Aorta (tissue), 5 donors: ENCODE results near the gene KANK4. TPM values are rescaled to one million over a fixed set of nuclear protein-coding genes. Genes with fewer than 3 reads are reported as not detected.
"Not testable (repeated sequence)": the region's sequence is repeated elsewhere in the genome, so short reads cannot be mapped to it uniquely, and the experiment has no call there.

Experiments used
- ATAC-seq: fragments of 200-7000 bp; cut with Tn5 transposase; one replicate; pipeline ENCODE4 v1.9.1; 2022; ENCODE audit warnings: moderate library complexity; ENCODE audit not compliant: low FRiP score
- DNase-seq, 2 donors: peaks; one replicate each; pipeline ENCODE4 v3.0.0-alpha.2; 2020
- H3K27ac ChIP-seq, 2 donors: one replicate each; pipeline ENCODE4 v1.5.1; 2013; ENCODE audit warnings: low read length in 2 of 2, mild to moderate bottlenecking in 2 of 2, moderate library complexity in 2 of 2, control low read depth in 1 of 2, inconsistent platforms in 1 of 2, low read depth in 1 of 2
- H3K27me3 ChIP-seq, 2 donors: one replicate each; pipeline ENCODE4 v1.6.1; 2013; ENCODE audit warnings: control low read depth in 1 of 2, low read length in 1 of 2, mild to moderate bottlenecking in 1 of 2, moderate library complexity in 1 of 2; ENCODE audit not compliant: insufficient read depth in 2 of 2, control insufficient read depth in 1 of 2
- H3K36me3 ChIP-seq, 2 donors: one replicate each; pipeline ENCODE4 v1.6.1; 2013; ENCODE audit warnings: control low read depth in 1 of 2, low read length in 1 of 2, mild to moderate bottlenecking in 1 of 2; ENCODE audit not compliant: insufficient read depth in 2 of 2, control insufficient read depth in 1 of 2
- H3K4me1 ChIP-seq, 2 donors: one replicate each; pipeline ENCODE4 v1.6.1; 2013; ENCODE audit warnings: low read length in 2 of 2, control low read depth in 1 of 2, mild to moderate bottlenecking in 1 of 2, moderate library complexity in 1 of 2; ENCODE audit not compliant: insufficient read depth in 2 of 2, control insufficient read depth in 1 of 2
- H3K4me3 ChIP-seq, 2 donors: one replicate each; pipeline ENCODE4 v1.5.1; 2013; ENCODE audit warnings: low read length in 2 of 2, control low read depth in 1 of 2, mild to moderate bottlenecking in 1 of 2
- H3K9me3 ChIP-seq: one replicate; pipeline ENCODE4 v1.6.1; 2013; ENCODE audit warnings: mild to moderate bottlenecking, low read length; ENCODE audit not compliant: control insufficient read depth
- WGBS, 2 donors: extraction: QIAGEN DNeasy Blood & Tissue Kit; methylation state at CpG; one replicate each; pipeline ENCODE4 v1.1.7; 2013; 5-methylcytosine and 5-hydroxymethylcytosine counted together
- intact Hi-C, 2 donors: fragments of 100-400 bp; cut with DNase I; formaldehyde crosslinking; loops; one replicate each; pipeline versions ENCODE4 v1.14.2 to v1.15.0; 2022
- polyA plus RNA-seq, 2 donors: library from polyadenylated mRNA; stranded (reverse); fragments of 200-250 nt; gene quantifications; one replicate each; pipeline ENCODE4 v1.2.3, GENCODE V29; 2013
- total RNA-seq, 2 donors: library from RNA; stranded (reverse); fragmentation: NEBNext Ultra II Directional; extraction: Animal tissue kit (Norgen Biotek cat#: 25700); gene quantifications; one replicate each; pipeline ENCODE4 v1.2.1, GENCODE V29; 2021
- donor health status: healthy with polysubstance abuse.
- donor health status: Bipolar disorder and iron deficiency.
- donor health status: DM: no; HTN: no; CAD: no.
- donor health status: DM: no; HTN: no; CAD: no.
- donor health status: DM: yes; HTN: yes; CAD: no.

Gene KANK4
- total and polyA plus RNA-seq, 4 donors = 0.13 to 0.66 (median 0.42) TPM; not detected in 1

DNA sequence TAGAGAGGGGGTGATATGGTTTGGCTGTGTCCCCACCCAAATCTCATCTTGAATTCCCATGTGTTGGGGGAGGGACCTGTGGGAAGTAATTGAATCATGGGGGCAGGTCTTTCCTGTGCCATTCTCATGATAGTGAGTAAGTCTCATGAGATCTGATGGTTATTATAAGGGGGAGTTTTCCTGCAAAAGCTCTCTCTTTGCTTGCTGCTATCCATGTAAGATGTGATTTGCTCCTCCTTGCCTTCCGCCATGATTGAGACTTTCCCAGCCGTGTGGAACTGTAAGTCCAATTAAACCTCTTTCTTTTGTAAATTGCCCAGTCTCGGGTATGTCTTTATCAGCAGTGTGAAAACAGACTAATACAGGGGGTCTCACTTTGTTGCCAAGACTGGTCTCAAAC lies 74.9 kb downstream of the KANK4 start:
- not testable (repeated sequence) for H3K27ac ChIP-seq, ATAC-seq, H3K36me3 ChIP-seq

GRCh38 chr1:62241371-62242131 lies 77.7 kb downstream of the KANK4 start:
- Histone ChIP-seq H3K36me3 (no peaks in the 10 kb centered on the region), H3K27ac (no peak overlapping the region), H3K9me3 (no peaks in the 10 kb centered on the region), H3K4me1 (no peaks in the 10 kb centered on the region), H3K4me3 (no peak overlapping the region), H3K27me3 (no peaks in the 10 kb centered on the region)
- intact Hi-C loops = no loop called here
- ATAC-seq (no peak), DNase-seq (no peak)
- 51% methylated on average over 12 of the region's 12 CpGs for WGBS, 2 donors

More for the DNA sequence above, 74.9 kb downstream of the KANK4 start:
- H3K4me1 ChIP-seq, H3K4me3 ChIP-seq, H3K9me3 ChIP-seq, intact Hi-C loops, DNase-seq, H3K27me3 ChIP-seq: not testable (repeated sequence)
- 90 to 94% methylated on average over 3 of the region's 3 CpGs for WGBS, 2 donors

- WGBS, 2 donors = 91 to 92% methylated on average over 9 of the region's 9 CpGs
- DNase-seq (no peak), ATAC-seq (no peak)
- Histone ChIP-seq H3K4me3 (no peak overlapping the region), H3K36me3 (no peaks in the 10 kb centered on the region), H3K27ac (no peak overlapping the region), H3K9me3 (no peaks in the 10 kb centered on the region), H3K27me3 (no peaks in the 10 kb centered on the region), H3K4me1 (no peaks in the 10 kb centered on the region)
- intact Hi-C loops = no loop called here
Observed at GRCh38 chr1:62240651-62241370, 78.4 kb downstream of the KANK4 start.

- H3K36me3 ChIP-seq, H3K9me3 ChIP-seq, H3K27ac ChIP-seq, H3K4me1 ChIP-seq, H3K4me3 ChIP-seq, intact Hi-C loops, H3K27me3 ChIP-seq, DNase-seq, ATAC-seq: not testable (repeated sequence)
- 93 to 96% methylated on average over 3 of the region's 3 CpGs for WGBS, 2 donors
Observed at GRCh38 chr1:62239652-62240403, 79.4 kb downstream of the KANK4 start.

DNA sequence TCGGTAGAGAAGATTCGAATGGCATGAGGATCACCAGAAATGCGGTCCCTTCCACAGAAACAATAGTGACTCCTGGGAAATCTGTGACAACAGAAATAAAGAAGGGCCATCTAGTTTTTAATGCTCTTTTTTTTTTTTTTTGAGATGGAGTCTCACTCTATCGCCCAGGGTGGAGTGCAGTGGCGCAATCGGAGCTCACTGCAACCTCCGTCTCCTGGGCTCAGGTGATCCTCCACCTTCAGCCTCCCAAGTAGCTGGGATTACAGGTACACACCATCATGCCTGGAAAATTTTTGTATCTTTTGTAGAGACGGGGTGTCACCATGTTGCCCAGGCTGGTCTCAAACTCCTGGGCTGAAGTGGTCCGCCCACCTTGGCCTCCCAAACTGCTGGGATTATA lies 80.7 kb downstream of the KANK4 start:
- Histone ChIP-seq H3K27ac (no peak overlapping the region), H3K4me1 (no peaks in the 10 kb centered on the region)
- WGBS, 2 donors = 92 to 98% methylated on average over 9 of the region's 9 CpGs

DNA sequence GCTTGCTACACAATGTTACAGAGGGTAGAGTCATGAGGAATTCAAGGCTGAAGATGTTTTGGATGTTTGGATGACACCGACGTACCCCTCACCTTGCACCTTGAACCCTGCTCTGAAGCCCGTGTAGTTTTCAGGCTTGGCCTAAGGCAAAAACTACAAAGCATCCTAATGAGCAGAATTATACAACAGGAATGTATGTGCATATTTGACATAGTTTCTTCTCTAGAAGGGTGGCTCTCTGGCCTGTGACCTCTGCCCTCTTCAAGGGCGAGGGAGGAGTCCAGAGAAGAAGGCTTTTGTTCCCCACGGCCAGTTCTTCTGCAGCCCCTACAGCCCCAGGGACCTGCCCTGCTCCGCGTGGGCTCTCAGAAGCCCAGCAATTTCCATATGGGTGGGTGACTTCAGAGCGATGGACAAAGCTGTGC lies 81.3 kb downstream of the KANK4 start:
- ATAC-seq = no peak
- Histone ChIP-seq H3K27ac (no peak overlapping the region), H3K4me1 (no peaks in the 10 kb centered on the region), H3K36me3 (no peaks in the 10 kb centered on the region), H3K27me3 (no peaks in the 10 kb centered on the region), H3K9me3 (no peaks in the 10 kb centered on the region), H3K4me3 (no peak overlapping the region)
- no peak for DNase-seq
- 72 to 74% methylated on average over 8 of the region's 8 CpGs for WGBS, 2 donors
- intact Hi-C loops = no loop called here

More for the DNA sequence above, 80.7 kb downstream of the KANK4 start:
- Histone ChIP-seq H3K4me3 (no peak overlapping the region), H3K9me3 (no peaks in the 10 kb centered on the region), H3K27me3 (no peaks in the 10 kb centered on the region), H3K36me3 (no peaks in the 10 kb centered on the region)
- no peak for DNase-seq
- no peak for ATAC-seq
- intact Hi-C loops = no loop called here

DNA sequence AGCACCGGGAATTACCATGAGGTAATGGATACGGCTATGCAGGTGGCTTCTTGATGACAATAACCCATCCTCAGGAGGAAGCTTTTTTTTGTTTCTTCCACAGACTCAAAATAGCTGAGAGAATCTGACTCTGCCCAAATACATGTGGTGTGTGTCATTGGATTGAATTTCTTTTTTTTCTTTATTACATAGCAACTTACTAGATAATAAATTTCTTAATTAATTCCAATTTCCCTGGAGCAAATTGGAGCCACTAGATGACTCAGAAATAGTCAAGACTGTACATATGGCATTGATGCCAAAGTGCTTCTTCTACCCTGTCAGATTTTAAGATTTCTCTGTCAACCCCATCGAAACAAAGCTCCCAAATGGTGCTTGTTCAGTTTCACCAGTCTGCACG lies 81.9 kb downstream of the KANK4 start:
- intact Hi-C loops = no loop called here
- H3K27me3 ChIP-seq = no peaks in the 10 kb centered on the region
- no peaks in the 10 kb centered on the region for H3K36me3 ChIP-seq
- H3K9me3 ChIP-seq = no peaks in the 10 kb centered on the region
- H3K4me3 ChIP-seq = no peak overlapping the region
- DNase-seq (no peak), ATAC-seq (no peak)
- no peak overlapping the region for H3K27ac ChIP-seq
- 93% methylated on average over 4 of the region's 4 CpGs for WGBS, 2 donors
- H3K4me1 ChIP-seq = no peaks in the 10 kb centered on the region

- Histone ChIP-seq H3K4me3 (no peak overlapping the region), H3K36me3 (no peaks in the 10 kb centered on the region), H3K4me1 (no peaks in the 10 kb centered on the region), H3K27ac (no peak overlapping the region), H3K27me3 (no peaks in the 10 kb centered on the region), H3K9me3 (no peaks in the 10 kb centered on the region)
- 88 to 91% methylated on average over 2 of the region's 2 CpGs for WGBS, 2 donors
- ATAC-seq (no peak), DNase-seq (no peak)
- intact Hi-C loops = no loop called here
Observed at GRCh38 chr1:62235576-62235975, 83.7 kb downstream of the KANK4 start.
